WTC11 (cell line): ENCODE data around the gene KANSL3. TPM values are rescaled to one million over a fixed set of nuclear protein-coding genes. Genes with fewer than 3 reads are reported as not detected.

Source experiments
- ATAC-seq: fragments of 200-7000 bp; cut with Tn5 transposase; 2 replicates; pipeline ENCODE4 v1.10.0; 2021; ENCODE audit warnings: mild to moderate bottlenecking, moderate library complexity
- CTCF ChIA-PET: fragments of 300-600 bp; sonication (Branson Sonifier 250); formaldehyde crosslinking; loops from one replicate; lab custom pipeline; 2021; ENCODE audit warnings: antibody characterized with exemption; lab: Charles Lee
- POLR2A ChIA-PET: fragments of 350-600 bp; sonication (Branson Sonifier 250); formaldehyde crosslinking; loops from one replicate; lab custom pipeline; 2021; ENCODE audit warnings: antibody characterized with exemption; lab: Charles Lee
- DNase-seq: peaks from one replicate; pipeline ENCODE4 v3.0.0; 2021; ENCODE audit warnings: low spot score
- H3K27ac Mint-ChIP-seq: 2 replicates; pipeline ENCODE4 v1.8.0; 2021; ENCODE audit warnings: mixed read lengths
- H3K27me3 Mint-ChIP-seq: 2 replicates; pipeline ENCODE4 v1.8.0; 2021; ENCODE audit warnings: low read depth, mild to moderate bottlenecking, moderate library complexity, mixed read lengths
- H3K36me3 Mint-ChIP-seq: 2 replicates; pipeline ENCODE4 v1.8.0; 2021; ENCODE audit warnings: mixed read lengths
- H3K4me1 Mint-ChIP-seq: 2 replicates; pipeline ENCODE4 v1.8.0; 2022; ENCODE audit warnings: mixed read lengths
- H3K4me3 Mint-ChIP-seq: 2 replicates; pipeline ENCODE4 v1.8.0; 2021; ENCODE audit warnings: mild to moderate bottlenecking, moderate library complexity, mixed read lengths
- H3K9me3 Mint-ChIP-seq: 2 replicates; pipeline ENCODE4 v1.8.0; 2021; ENCODE audit warnings: mixed read lengths
- ATF3 ChIP-seq: sonication (generic); formaldehyde crosslinking; conservative IDR thresholded peaks from 2 replicates; pipeline ENCODE4 v1.8.1; 2022; ENCODE audit warnings: mild to moderate bottlenecking, missing genetic modification reagents
- ATF6 ChIP-seq: sonication (generic); formaldehyde crosslinking; IDR thresholded peaks from 2 replicates; pipeline ENCODE4 v1.8.1; 2023; ENCODE audit warnings: mild to moderate bottlenecking, missing genetic modification reagents
- CBFB ChIP-seq: sonication (generic); formaldehyde crosslinking; IDR thresholded peaks from 2 replicates; pipeline ENCODE4 v1.8.1; 2022; ENCODE audit warnings: mild to moderate bottlenecking, low read depth, missing genetic modification reagents
- EMX1 ChIP-seq: fragments of 250-450 bp; sonication (Bioruptor Pico); IDR thresholded peaks from 2 replicates; pipeline ENCODE4 v1.8.0; 2021; ENCODE audit warnings: mild to moderate bottlenecking
- FOXJ3 ChIP-seq: sonication (generic); formaldehyde crosslinking; IDR thresholded peaks from 2 replicates; pipeline ENCODE4 v1.9.0; 2021; ENCODE audit warnings: missing genetic modification reagents, mild to moderate bottlenecking, borderline replicate concordance
- FOXP1 ChIP-seq: sonication (generic); formaldehyde crosslinking; IDR thresholded peaks from 2 replicates; pipeline ENCODE4 v1.8.0; 2022; ENCODE audit warnings: missing genetic modification reagents, mild to moderate bottlenecking, moderate library complexity, borderline replicate concordance
- GABPB1 ChIP-seq: sonication (generic); formaldehyde crosslinking; IDR thresholded peaks from 2 replicates; pipeline ENCODE4 v1.8.1; 2023; ENCODE audit warnings: mild to moderate bottlenecking, missing genetic modification reagents
- GRHL2 ChIP-seq: fragments of 250-450 bp; sonication (Bioruptor Pico); IDR thresholded peaks from 2 replicates; pipeline ENCODE4 v1.8.0; 2022; ENCODE audit warnings: mild to moderate bottlenecking, moderate library complexity; ENCODE audit not compliant: insufficient replicate concordance, severe bottlenecking
- JUN ChIP-seq: sonication (generic); formaldehyde crosslinking; IDR thresholded peaks from 2 replicates; pipeline ENCODE4 v1.8.0; 2023; ENCODE audit warnings: mild to moderate bottlenecking, missing genetic modification reagents
- NR1H2 ChIP-seq: sonication (generic); formaldehyde crosslinking; IDR thresholded peaks from 2 replicates; pipeline ENCODE4 v1.9.0; 2021; ENCODE audit warnings: mild to moderate bottlenecking, moderate library complexity, missing genetic modification reagents
- RELA ChIP-seq: sonication (generic); formaldehyde crosslinking; IDR thresholded peaks from 2 replicates; pipeline ENCODE4 v1.8.1; 2022; ENCODE audit warnings: missing genetic modification reagents, mild to moderate bottlenecking, borderline replicate concordance
- SP1 ChIP-seq: sonication (generic); formaldehyde crosslinking; conservative IDR thresholded peaks from 2 replicates; pipeline ENCODE4 v1.8.1; 2022; ENCODE audit warnings: missing genetic modification reagents
- STAT6 ChIP-seq: sonication (generic); formaldehyde crosslinking; conservative IDR thresholded peaks from 2 replicates; pipeline ENCODE4 v1.8.1; 2023; ENCODE audit warnings: mild to moderate bottlenecking, low read depth, missing genetic modification reagents, moderate library complexity
- TEAD1 ChIP-seq: sonication (generic); formaldehyde crosslinking; IDR thresholded peaks from 2 replicates; pipeline ENCODE4 v1.8.0; 2022; ENCODE audit warnings: mild to moderate bottlenecking, missing genetic modification reagents
- TP53 ChIP-seq: sonication (generic); formaldehyde crosslinking; IDR thresholded peaks from 2 replicates; pipeline ENCODE4 v1.8.1; 2023; ENCODE audit warnings: mild to moderate bottlenecking, missing genetic modification reagents
- ZNF121 ChIP-seq: sonication (generic); formaldehyde crosslinking; IDR thresholded peaks from 2 replicates; pipeline ENCODE4 v1.8.0; 2023; ENCODE audit warnings: missing genetic modification reagents
- ZNF263 ChIP-seq: sonication (generic); formaldehyde crosslinking; IDR thresholded peaks from 2 replicates; pipeline ENCODE4 v1.8.1; 2022; ENCODE audit warnings: low read depth, mild to moderate bottlenecking, moderate library complexity, missing genetic modification reagents
- ZNF423 ChIP-seq: fragments of 250-450 bp; sonication (Bioruptor Pico); IDR thresholded peaks from 2 replicates; pipeline ENCODE4 v2.1.2; 2022; ENCODE audit warnings: mild to moderate bottlenecking, moderate library complexity
- total RNA-seq: library from RNA; stranded (reverse); gene quantifications from 3 replicates; pipeline ENCODE4 v1.2.3, GENCODE V29; 2021
- TF ChIP-seq, protein P1 (sequence below): fragments of 200-600 bp; IDR thresholded peaks from 2 replicates; pipeline ENCODE4 v1.8.0; 2022; ENCODE audit warnings: antibody characterized with exemption
- TF ChIP-seq, protein P2 (sequence below): sonication (generic); formaldehyde crosslinking; IDR thresholded peaks from 2 replicates; pipeline ENCODE4 v1.8.1; 2022; ENCODE audit warnings: mild to moderate bottlenecking, moderate library complexity, missing genetic modification reagents
- TF ChIP-seq, protein P3 (sequence below): sonication (generic); formaldehyde crosslinking; IDR thresholded peaks from 2 replicates; pipeline ENCODE4 v1.8.0; 2022; ENCODE audit warnings: mild to moderate bottlenecking, missing genetic modification reagents
- TF ChIP-seq, protein P4 (sequence below): sonication (generic); formaldehyde crosslinking; IDR thresholded peaks from 2 replicates; pipeline ENCODE4 v1.8.1; 2022; ENCODE audit warnings: low read depth, missing genetic modification reagents, borderline replicate concordance

The KANSL3 gene
- total RNA-seq, 1 experiment from 2014 or later: 32.5 TPM

- TF ChIP-seq EMX1 (CRISPR knock-in tag): no peak
- no peak for TF ChIP-seq GRHL2 (CRISPR knock-in tag)
- no peak for TF ChIP-seq ATF6 (CRISPR knock-in tag)
- no peak for TF ChIP-seq TP53 (CRISPR knock-in tag)
- no peak for TF ChIP-seq ZNF121 (CRISPR knock-in tag)
- TF ChIP-seq ZNF423: no peak
- TF ChIP-seq STAT6 (CRISPR knock-in tag): no peak
- no peak for TF ChIP-seq GABPB1
Observed at GRCh38 chr2:96551605-96552314, 86.4 kb downstream of the KANSL3 start (continued).

- Mint-ChIP-seq H3K27ac (no peak overlapping the region), H3K4me1 (peaks cover 31% of the 10 kb centered on the region), H3K4me3 (no peak overlapping the region), H3K36me3 (peaks cover 4% of the 10 kb centered on the region; the same call in 1 of the 2 replicates), H3K9me3 (peaks cover 4% of the 10 kb centered on the region), H3K27me3 (no peaks in the 10 kb centered on the region; the same call in 1 of the 2 replicates)
- DNase-seq (no peak), ATAC-seq (no peak)
- ChIA-PET CTCF (interaction anchor here (0.7 to 4.4 kb wide), 33 partner anchors 8 to 307 kb away, joined by 3 to 117 read pairs (median 8); partner anchors contain the start of genes ANKRD39, ARID5A, CNNM3 and CNNM4), POLR2A (no interaction called here)
- TF ChIP-seq FOXJ3 (CRISPR knock-in tag): no peak
- TF ChIP-seq, protein P1, sequence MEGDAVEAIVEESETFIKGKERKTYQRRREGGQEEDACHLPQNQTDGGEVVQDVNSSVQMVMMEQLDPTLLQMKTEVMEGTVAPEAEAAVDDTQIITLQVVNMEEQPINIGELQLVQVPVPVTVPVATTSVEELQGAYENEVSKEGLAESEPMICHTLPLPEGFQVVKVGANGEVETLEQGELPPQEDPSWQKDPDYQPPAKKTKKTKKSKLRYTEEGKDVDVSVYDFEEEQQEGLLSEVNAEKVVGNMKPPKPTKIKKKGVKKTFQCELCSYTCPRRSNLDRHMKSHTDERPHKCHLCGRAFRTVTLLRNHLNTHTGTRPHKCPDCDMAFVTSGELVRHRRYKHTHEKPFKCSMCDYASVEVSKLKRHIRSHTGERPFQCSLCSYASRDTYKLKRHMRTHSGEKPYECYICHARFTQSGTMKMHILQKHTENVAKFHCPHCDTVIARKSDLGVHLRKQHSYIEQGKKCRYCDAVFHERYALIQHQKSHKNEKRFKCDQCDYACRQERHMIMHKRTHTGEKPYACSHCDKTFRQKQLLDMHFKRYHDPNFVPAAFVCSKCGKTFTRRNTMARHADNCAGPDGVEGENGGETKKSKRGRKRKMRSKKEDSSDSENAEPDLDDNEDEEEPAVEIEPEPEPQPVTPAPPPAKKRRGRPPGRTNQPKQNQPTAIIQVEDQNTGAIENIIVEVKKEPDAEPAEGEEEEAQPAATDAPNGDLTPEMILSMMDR: no peak
- no peak for TF ChIP-seq NR1H2 (CRISPR knock-in tag)
- TF ChIP-seq SP1 (CRISPR knock-in tag): no peak
- TF ChIP-seq, protein P2, sequence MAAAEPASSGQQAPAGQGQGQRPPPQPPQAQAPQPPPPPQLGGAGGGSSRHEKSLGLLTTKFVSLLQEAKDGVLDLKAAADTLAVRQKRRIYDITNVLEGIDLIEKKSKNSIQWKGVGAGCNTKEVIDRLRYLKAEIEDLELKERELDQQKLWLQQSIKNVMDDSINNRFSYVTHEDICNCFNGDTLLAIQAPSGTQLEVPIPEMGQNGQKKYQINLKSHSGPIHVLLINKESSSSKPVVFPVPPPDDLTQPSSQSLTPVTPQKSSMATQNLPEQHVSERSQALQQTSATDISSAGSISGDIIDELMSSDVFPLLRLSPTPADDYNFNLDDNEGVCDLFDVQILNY (CRISPR knock-in tag): no peak
- TF ChIP-seq, protein P3, sequence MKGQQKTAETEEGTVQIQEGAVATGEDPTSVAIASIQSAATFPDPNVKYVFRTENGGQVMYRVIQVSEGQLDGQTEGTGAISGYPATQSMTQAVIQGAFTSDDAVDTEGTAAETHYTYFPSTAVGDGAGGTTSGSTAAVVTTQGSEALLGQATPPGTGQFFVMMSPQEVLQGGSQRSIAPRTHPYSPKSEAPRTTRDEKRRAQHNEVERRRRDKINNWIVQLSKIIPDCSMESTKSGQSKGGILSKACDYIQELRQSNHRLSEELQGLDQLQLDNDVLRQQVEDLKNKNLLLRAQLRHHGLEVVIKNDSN (CRISPR knock-in tag): no peak
- TF ChIP-seq ZNF423: no peak
- TF ChIP-seq, protein P4, sequence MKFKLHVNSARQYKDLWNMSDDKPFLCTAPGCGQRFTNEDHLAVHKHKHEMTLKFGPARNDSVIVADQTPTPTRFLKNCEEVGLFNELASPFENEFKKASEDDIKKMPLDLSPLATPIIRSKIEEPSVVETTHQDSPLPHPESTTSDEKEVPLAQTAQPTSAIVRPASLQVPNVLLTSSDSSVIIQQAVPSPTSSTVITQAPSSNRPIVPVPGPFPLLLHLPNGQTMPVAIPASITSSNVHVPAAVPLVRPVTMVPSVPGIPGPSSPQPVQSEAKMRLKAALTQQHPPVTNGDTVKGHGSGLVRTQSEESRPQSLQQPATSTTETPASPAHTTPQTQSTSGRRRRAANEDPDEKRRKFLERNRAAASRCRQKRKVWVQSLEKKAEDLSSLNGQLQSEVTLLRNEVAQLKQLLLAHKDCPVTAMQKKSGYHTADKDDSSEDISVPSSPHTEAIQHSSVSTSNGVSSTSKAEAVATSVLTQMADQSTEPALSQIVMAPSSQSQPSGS (CRISPR knock-in tag): no peak
- TF ChIP-seq GRHL2 (CRISPR knock-in tag): no peak
- TF ChIP-seq TEAD1 (CRISPR knock-in tag): no peak
- no peak for TF ChIP-seq RELA (CRISPR knock-in tag)
- no peak for TF ChIP-seq FOXP1 (CRISPR knock-in tag)
- no peak for TF ChIP-seq ZNF263 (CRISPR knock-in tag)
- TF ChIP-seq JUN (CRISPR knock-in tag): no peak
- TF ChIP-seq CBFB: no peak
- TF ChIP-seq ATF3: no peak
Observed at GRCh38 chr2:96550787-96551604, 87.1 kb downstream of the KANSL3 start.
